HG03039 (cell line): Measurements from ENCODE around the gene NEDD4L.
"Not testable (repeated sequence)": the region's sequence is repeated elsewhere in the genome, so short reads cannot be mapped to it uniquely, and the experiment has no call there.

Experiments
- ATAC-seq: cut with Tn5 transposase; IDR thresholded peaks from one replicate; pipeline ENCODE4 v1.9.1; 2021; ENCODE audit warnings: mild to moderate bottlenecking, moderate library complexity; ENCODE audit not compliant: unreplicated experiment

NEDD4L gene

DNA sequence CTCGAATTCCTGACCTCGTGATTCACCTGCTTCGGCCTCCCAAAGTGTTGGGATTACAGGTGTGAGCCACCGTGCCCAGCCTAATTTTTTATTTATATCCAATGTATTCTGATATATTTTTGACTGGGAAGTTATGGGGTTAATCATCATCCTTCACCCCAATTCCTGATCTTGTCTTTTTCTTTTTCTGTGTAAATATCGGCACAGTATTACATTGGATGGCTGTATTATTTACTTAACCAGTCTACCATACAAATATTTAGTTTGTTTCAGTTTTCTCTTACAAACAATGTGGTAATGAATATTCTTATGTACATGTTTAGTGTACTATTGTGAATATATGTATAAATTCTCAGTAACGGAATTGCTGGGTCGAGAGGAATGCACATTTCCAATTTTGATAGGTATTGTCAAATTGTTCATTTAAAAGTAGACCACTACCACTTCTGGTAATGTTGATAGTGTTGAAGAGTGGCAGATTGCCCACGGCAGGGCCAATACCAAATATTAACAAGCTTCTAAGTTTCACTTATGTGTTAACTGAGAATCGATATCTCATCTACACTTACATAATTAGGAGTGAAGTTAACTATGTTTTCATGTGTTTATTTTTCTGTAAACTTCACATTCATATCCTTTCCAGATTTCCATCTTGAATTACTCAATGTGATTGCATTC, 388.2 kb downstream of the NEDD4L start:
- no peak for ATAC-seq

DNA sequence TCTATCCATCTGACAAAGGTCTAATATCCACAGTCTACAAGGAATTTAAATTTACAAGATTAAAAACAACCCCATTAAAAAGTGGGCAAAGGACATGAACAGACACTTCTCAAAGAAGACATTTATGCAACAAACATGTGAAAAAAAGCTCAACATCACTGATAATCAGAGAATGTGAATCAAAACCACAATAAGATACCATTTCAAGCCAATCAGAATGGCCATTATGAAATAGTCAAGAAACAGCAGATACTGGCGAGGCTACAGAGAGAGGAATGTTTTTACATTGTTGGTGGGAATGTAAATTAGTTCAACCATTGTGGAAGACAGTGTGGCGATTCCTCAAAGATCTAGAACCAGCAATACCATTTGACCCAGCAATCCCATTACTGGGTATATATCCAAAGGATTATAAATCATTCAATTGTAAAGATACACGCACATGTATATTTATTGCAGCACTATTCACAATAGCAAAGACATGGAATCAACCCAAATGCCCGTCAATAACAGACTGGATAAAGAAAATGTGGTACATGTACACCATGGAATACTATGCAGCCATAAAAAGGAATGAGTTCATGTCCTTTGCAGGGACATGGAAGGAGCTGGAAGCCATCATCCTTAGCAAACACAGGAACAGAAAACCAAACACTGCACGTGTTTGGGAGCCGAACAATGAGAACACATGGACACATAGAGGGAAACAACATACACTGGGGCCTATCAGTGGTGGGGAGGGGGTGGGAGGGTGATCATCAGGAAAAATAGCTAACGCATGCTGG, 391.4 kb downstream of the NEDD4L start:
- ATAC-seq: not testable (repeated sequence)

DNA sequence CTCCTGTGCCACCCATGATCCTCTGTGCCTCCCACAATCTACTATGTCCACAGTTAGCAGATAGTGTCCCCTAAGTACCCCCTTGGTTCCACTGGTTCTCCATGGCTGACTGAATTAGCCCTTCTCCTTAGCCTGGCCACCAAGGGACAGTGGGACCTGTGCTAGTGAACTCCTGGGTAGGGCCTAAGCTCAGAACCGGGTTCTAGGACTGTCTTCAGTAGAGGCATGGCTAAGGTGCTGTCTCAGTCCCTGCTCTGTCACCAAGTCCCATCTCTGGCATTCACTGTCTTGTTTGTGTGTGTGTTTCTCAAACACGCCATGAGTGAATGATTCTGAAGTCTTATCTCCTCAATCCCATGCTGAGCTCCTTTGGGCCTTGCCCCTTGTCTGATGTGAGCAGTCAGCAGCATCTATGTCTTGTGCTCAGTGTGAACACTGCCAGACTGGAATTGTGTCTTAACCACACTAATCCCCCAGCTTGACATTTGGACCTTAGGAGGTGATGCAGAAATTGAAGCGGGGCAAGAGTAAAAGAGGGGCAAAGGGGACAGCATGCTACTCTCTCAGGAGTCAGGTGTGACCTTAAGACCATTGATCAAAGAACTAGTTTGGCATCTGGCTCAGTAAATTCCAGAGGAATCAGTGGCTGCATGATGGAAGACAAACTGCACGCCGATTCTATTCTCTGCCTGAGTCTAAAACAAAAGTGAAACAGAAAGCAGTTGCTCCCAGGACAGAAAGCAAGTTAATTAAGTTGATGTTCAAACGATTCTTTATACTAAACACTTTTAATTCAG, 394.3 kb downstream of the NEDD4L start:
- ATAC-seq: no peak

DNA sequence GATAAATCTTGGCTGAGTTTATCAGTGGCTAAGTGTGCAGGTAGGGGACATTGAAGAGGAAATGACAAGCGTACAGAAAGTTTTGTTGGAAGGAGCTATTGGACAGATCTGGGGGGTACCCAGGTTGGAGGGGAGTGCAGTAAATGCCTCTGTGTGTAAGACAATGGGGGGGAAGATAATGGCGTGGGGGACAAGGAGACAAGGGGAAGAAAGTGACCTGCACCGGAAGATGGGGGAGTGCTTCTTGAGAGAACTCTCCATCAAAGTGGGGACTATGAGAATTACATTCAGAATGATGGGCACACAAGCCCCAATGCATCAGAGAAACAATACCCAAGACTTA, 394.9 kb downstream of the NEDD4L start:
- ATAC-seq: no peak

DNA sequence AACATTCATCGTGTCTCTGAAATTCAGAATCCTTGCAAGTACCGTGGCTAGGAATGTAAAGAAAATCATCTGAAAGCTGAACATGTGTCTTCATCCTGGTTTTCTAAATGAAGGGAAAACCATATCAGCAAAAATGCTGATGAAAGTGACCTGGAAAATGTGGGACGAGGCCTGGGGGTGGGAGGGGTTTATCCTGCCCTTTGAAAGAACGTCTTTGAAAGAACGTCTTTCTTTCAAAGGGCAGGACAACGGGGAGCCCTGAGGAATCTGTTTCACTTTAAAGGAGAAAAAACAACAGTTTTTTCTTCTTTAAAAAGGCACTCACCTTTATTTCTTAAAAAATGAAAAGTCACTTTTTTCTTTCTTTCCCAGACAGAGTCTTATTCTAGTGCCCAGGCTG, 399.6 kb downstream of the NEDD4L start:
- no peak for ATAC-seq

DNA sequence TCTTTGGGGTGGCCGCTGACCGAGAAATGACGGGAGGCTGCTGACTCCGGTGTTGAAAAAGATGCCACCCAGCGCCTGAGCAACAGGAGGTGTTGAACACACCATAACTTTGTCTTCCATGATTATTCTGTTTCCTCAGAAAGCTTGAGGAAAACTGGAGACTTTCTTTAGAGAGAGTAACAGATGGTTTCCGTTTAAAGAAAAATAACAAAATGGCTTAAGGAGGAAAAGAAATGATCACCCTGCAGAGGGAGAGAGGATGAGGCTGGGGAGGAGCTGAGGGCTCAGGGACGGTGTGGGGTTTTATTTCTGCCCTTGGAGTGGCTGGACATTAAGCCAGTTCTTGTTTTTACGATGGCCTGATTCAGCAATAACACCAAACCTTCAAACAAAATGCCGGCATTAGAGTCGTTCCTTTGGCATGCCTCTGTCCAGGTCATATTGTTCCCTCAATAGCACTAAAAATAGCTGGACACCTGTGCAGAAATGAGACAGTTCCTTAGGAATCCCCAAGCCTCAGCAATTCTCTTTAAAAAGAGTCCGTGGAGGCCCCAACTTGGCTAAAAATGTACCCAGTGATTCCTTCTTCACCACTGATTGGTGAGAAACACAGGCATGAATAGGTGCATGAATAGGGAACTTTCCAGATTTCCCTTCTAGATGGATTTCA, 402.5 kb downstream of the NEDD4L start:
- ATAC-seq: no peak

DNA sequence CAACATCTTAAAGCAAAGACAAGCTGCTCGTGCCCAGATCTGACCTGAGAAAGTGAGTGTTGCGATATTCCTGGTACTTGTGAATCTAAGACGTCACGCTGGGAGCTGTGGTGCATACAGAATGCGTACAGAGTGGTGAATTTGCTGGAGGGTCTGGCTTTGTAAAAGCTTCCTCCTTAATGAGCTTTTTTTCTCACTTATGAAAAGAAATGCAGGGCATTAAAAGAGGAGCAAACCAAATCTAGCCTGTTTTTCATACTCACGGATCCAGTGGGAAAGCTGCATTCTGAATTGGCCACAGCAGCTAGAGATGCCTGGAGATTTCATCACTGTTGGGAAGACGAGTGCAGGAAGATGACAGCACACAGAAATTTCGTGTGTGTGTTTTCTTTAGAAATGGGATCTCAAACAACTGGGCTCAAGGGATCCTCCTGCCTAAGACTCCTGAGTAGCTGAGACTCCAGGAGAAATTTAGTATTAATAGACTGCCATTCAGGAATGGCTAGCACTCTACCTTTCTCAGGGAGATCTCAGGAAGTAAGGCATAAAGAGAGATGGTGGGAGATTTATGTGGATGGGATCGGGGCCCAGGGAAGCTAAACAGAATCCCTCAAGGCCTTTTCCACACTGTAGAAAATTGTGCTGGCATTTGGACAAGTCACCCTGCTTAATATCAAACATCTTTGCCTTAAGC, 403.5 kb downstream of the NEDD4L start:
- ATAC-seq: no peak

DNA sequence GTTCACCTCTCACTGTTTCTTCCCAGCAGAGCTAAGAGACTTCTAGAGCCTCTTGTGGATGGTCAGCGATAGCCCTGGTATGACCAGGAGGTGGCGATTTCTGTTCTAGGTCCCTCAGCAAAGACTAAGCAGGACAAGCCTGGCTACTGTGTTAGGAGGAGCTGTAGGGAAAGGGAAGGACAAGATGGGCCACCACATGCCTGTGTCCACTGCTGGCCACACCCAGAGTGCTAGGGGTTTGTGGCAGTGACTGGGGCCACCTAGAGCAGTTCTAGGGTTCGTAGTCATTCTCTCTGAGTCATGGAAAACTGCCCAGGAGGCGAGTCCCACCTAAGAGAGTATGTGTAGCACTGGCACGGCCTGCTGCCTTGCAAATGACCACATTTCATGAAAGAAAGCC, 405.4 kb downstream of the NEDD4L start:
- ATAC-seq: no peak
